Adrenal gland (tissue), 12 donors: ENCODE data around the gene PDGFC. TPM values are rescaled to one million over a fixed set of nuclear protein-coding genes. Genes with fewer than 3 reads are reported as not detected.
A peak's percentile ranks its signal among the peaks of the same experiment; 100 is the strongest.

ENCODE experiments used
- DNase-seq, 7 donors: peaks; one replicate each; pipeline ENCODE4 v3.0.0-alpha.2; 2019 to 2020
- H3K27ac ChIP-seq, 5 donors: fragments of 200-600 bp; sonication (generic) in 4 of 5; 1 replicate in 3 of 5; 2 replicates in 2 of 5; pipeline versions ENCODE4 v1.5.1 to v1.8.0; 2016 to 2020; ENCODE audit warnings: mild to moderate bottlenecking in 1 of 5
- H3K27me3 ChIP-seq: fragments of 200-600 bp; 2 replicates; pipeline ENCODE4 v1.8.0; 2021
- H3K36me3 ChIP-seq, 2 donors: fragments of 200-600 bp; replicated peaks in 1 of 2; 1 replicate in 1 of 2; 2 replicates in 1 of 2; pipeline versions ENCODE4 v1.5.1 to v1.8.0; 2018 to 2022
- H3K4me1 ChIP-seq, 2 donors: fragments of 200-600 bp; replicated peaks in 1 of 2; 1 replicate in 1 of 2; 2 replicates in 1 of 2; pipeline versions ENCODE4 v1.5.1 to v1.8.0; 2018 to 2021
- H3K4me3 ChIP-seq, 4 donors: fragments of 200-600 bp; sonication (generic) in 3 of 4; one replicate each; pipeline ENCODE4 v1.5.1; 2016 to 2018
- H3K9me3 ChIP-seq, 3 donors: fragments of 200-600 bp; sonication (generic) in 1 of 3; replicated peaks in 1 of 3; 1 replicate in 2 of 3; 2 replicates in 1 of 3; pipeline versions ENCODE4 v1.5.1 to v1.8.0; 2016 to 2021
- POLR2A ChIP-seq, 2 donors: fragments of 450-650 bp; IDR thresholded peaks; one replicate each; pipeline ENCODE4 v1.6.1; 2017; ENCODE audit warnings: antibody characterized with exemption in 2 of 2, mild to moderate bottlenecking in 2 of 2, moderate library complexity in 1 of 2
- WGBS, 4 donors: extraction: QIAGEN DNeasy Blood & Tissue Kit in 2 of 4; methylation state at CpG; one replicate each; pipeline versions ENCODE4 v1.1.5 to v1.1.7; 2013 to 2017; 5-methylcytosine and 5-hydroxymethylcytosine counted together
- intact Hi-C, 2 donors: fragments of 100-400 bp; cut with DNase I; formaldehyde crosslinking; loops; one replicate each; pipeline versions ENCODE4 v1.14.1 to v1.15.0; 2022 to 2023
- polyA plus RNA-seq, 3 donors: library from polyadenylated mRNA; stranded (reverse); fragments of 200-250 nt in 2 of 3; fragments of 350-450 nt in 1 of 3; fragmentation: Illumina TruSeq in 1 of 3; extraction: RNeasy Lipid Tissue Mini Kit (QIAGEN cat#74804) in 1 of 3; gene quantifications; one replicate each; pipeline ENCODE4 v1.2.3, GENCODE V29; 2013 to 2014
- total RNA-seq, 9 donors: library from RNA; depleted of rRNA in 4 of 9; stranded (reverse); fragments of >200 nt in 4 of 9; fragments of 120-200 nt in 1 of 9; fragmentation: NEBNext Ultra II Directional in 1 of 9; extraction: Animal tissue kit (Norgen Biotek cat#: 25700) in 1 of 9; gene quantifications; one replicate each; pipeline versions ENCODE4 v1.1.0 to v1.2.4, GENCODE V29; 2013 to 2023
- TF ChIP-seq, protein P1 (sequence below), 6 experiments: fragments of 450-650 bp in 4 of 6; fragments of 200-600 bp in 2 of 6; sonication (generic) in 1 of 6; IDR thresholded peaks; 1 replicate in 5 of 6; 2 replicates in 1 of 6; pipeline versions ENCODE4 v1.5.1 to v1.8.0; 2016 to 2021; ENCODE audit warnings: antibody characterized with exemption in 6 of 6, mild to moderate bottlenecking in 2 of 6, moderate library complexity in 1 of 6
- donor health status: healthy with polysubstance abuse.
- donor health status: Bipolar disorder and iron deficiency.
- donor health status: DM: yes; HTN: yes; CAD: no.
- donor health status: DM: no; HTN: no; CAD: no.
- donor health status: DM: no; HTN: no; CAD: no.
- donor health status: DM: yes; HTN: yes; CAD: no.

The PDGFC gene
- total and polyA plus RNA-seq, 12 donors: 6.0 to 77.2 (median 45.4) TPM

DNA sequence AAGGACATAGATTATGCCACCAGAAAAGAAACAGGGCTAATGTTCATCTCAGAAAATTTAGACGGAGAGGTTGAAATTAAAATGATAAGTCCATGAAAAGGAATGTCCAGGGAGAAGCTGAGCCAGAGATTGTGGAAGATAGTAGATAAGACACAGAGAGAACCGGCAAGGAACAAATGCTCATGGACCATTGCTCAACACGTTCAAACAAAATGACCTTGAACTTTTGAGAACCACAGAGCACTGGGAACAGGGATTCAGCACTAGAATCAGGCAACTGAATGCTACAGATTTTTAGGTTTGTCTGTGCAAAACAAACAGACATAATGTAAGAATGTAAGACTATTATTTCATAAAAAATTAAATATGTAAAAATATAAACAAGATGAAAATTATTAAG, 206.3 kb downstream of the PDGFC start:
- H3K4me1 ChIP-seq: peaks cover 33 to 46% of the 10 kb centered on the region in 2 donors
- intact Hi-C loops: no loop called here
- 31 to 49% (median 36%) methylated on average over 3 of the region's 3 CpGs for WGBS, 4 donors
- H3K27ac ChIP-seq: peak overlapping the region in 3 of 5 donors; percentile 16 to 31 (median 17)
- peak in 5 of 7 donors; percentile 23 to 57 (median 46) for DNase-seq
- H3K4me3 ChIP-seq: no peak overlapping the region
- TF ChIP-seq POLR2A (IDR thresholded peaks at IDR 0.05): no peak
- TF ChIP-seq, protein P1, sequence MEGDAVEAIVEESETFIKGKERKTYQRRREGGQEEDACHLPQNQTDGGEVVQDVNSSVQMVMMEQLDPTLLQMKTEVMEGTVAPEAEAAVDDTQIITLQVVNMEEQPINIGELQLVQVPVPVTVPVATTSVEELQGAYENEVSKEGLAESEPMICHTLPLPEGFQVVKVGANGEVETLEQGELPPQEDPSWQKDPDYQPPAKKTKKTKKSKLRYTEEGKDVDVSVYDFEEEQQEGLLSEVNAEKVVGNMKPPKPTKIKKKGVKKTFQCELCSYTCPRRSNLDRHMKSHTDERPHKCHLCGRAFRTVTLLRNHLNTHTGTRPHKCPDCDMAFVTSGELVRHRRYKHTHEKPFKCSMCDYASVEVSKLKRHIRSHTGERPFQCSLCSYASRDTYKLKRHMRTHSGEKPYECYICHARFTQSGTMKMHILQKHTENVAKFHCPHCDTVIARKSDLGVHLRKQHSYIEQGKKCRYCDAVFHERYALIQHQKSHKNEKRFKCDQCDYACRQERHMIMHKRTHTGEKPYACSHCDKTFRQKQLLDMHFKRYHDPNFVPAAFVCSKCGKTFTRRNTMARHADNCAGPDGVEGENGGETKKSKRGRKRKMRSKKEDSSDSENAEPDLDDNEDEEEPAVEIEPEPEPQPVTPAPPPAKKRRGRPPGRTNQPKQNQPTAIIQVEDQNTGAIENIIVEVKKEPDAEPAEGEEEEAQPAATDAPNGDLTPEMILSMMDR (IDR thresholded peaks at IDR 0.05): no peak
- H3K36me3 ChIP-seq: no peaks in the 10 kb centered on the region
- no peaks in the 10 kb centered on the region for H3K27me3 ChIP-seq
- H3K9me3 ChIP-seq: peaks cover 0 to 12% (median 0%) of the 10 kb centered on the region in 3 donors

DNA sequence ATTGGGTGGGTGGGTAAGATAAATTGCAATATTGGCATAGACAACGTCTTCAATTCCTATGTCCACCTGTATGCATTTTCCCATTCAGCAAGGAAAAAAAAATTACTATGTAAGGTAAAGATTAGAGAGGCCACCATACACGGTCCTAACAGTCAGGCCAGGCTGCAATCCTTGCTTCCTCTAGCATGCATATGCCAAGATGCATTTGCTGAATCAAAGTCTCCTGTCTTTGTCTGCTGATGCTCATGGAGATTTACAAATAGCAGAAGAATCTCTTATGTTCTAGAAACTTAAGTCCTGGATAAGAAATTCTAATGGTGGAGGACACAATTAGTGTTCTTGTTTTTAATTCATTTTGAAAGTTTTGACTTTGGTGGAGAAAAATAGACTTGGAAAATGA, 206.8 kb downstream of the PDGFC start:
- TF ChIP-seq, protein P1 (IDR thresholded peaks at IDR 0.05): no peak
- no peak for TF ChIP-seq POLR2A (IDR thresholded peaks at IDR 0.05)
- no peak overlapping the region for H3K4me3 ChIP-seq
- no peaks in the 10 kb centered on the region for H3K27me3 ChIP-seq
- peak overlapping the region in 3 of 5 donors; percentile 16 to 31 (median 17) for H3K27ac ChIP-seq
- no peak for DNase-seq
- no peaks in the 10 kb centered on the region for H3K36me3 ChIP-seq
- H3K9me3 ChIP-seq: peaks cover 0 to 12% (median 0%) of the 10 kb centered on the region in 3 donors
- H3K4me1 ChIP-seq: peaks cover 29 to 41% of the 10 kb centered on the region in 2 donors
- WGBS, 4 donors: 49 to 69% (median 64%) methylated on average over 2 of the region's 2 CpGs
- intact Hi-C loops: no loop called here

DNA sequence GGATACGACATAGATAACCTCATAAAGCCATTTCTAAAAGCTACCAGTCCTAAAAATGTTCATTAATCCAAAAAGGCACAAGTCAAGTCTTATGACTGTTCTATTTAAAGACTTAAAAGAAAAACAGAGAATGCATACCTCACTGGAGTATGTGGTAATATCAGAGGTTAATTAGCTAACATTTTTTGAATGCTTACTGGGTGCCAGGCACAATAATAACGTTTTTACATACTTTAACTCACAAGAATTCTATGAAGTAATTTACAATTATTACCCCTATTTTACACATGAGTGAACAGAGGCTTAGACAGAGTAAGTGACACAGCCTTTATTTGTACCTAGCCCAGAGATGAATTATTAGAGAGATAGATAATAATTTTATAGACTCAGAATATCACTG, 207.5 kb downstream of the PDGFC start:
- DNase-seq: no peak
- Histone ChIP-seq H3K27me3 (no peaks in the 10 kb centered on the region), H3K9me3 (peaks cover 0 to 12% (median 0%) of the 10 kb centered on the region in 3 donors), H3K4me1 (peaks cover 27 to 36% of the 10 kb centered on the region in 2 donors), H3K36me3 (no peaks in the 10 kb centered on the region), H3K27ac (peak overlapping the region in 2 of 5 donors; percentile 17 to 31), H3K4me3 (no peak overlapping the region)
- TF ChIP-seq, protein P1 (IDR thresholded peaks at IDR 0.05): no peak
- no peak for TF ChIP-seq POLR2A (IDR thresholded peaks at IDR 0.05)
- WGBS, 4 donors: 31 to 50% (median 35%) methylated on average over 2 of the region's 2 CpGs
- intact Hi-C loops: no loop called here

DNA sequence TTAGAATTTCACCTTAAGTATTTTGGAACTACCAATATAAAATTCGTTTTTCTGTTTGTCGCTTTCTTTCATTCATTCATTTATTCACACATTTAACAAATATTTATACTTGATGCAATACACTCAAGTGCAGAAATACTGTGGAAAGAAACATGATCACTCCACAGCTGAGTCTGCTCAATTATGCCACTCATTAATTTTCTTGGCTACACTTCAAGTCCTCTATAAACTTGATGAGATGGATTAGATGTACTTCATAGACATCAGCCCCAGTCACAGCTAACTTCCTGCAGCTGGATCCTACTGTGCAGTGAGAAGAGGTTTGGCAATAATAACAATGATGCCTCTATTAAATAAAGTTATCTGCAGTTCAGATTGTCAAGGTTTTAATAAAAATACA, 208.1 kb downstream of the PDGFC start:
- no peak overlapping the region for H3K27ac ChIP-seq
- H3K27me3 ChIP-seq: no peaks in the 10 kb centered on the region
- WGBS, 4 donors: 37 to 86% (median 53%) methylated on average over 2 of the region's 2 CpGs
- intact Hi-C loops: no loop called here
- H3K36me3 ChIP-seq: no peaks in the 10 kb centered on the region
- no peak overlapping the region for H3K4me3 ChIP-seq
- TF ChIP-seq POLR2A (IDR thresholded peaks at IDR 0.05): no peak
- TF ChIP-seq, protein P1 (IDR thresholded peaks at IDR 0.05): no peak
- peaks cover 27 to 36% of the 10 kb centered on the region in 2 donors for H3K4me1 ChIP-seq
- peaks cover 0 to 12% (median 0%) of the 10 kb centered on the region in 3 donors for H3K9me3 ChIP-seq
- DNase-seq: no peak
